Measurements from ENCODE around the gene PPP1R15A. TPM values are rescaled to one million over a fixed set of nuclear protein-coding genes. Genes with fewer than 3 reads are reported as not detected.
A peak's percentile ranks its signal among the peaks of the same experiment; 100 is the strongest.
"Not testable (repeated sequence)": the region's sequence is repeated elsewhere in the genome, so short reads cannot be mapped to it uniquely, and the experiment has no call there.

Gene PPP1R15A
- total RNA-seq, 2 experiments from 2014 or later, result 60.8 to 65.4 TPM

DNA sequence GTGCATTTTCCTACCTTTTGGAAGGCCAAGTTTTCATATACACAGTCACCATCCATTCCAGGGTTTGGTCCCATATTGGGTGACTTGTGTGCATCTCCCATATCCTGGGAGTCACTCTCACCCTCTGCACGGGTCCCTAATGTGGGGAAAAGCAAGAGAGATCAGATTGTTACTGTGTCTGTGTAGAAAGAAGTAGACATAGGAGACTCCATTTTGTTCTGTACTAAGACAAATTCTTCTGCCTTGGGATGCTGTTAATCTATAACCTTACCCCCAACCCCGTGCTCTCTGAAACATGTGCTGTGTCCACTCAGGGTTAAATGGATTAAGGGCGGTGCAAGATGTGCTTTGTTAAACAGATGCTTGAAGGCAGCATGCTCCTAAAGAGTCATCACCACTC, 17.3 kb downstream of the PPP1R15A start:
- H3K27me3 Mint-ChIP-seq, result peaks cover 18% of the 10 kb centered on the region
- not testable (repeated sequence) for H3K36me3 Mint-ChIP-seq, H3K27ac Mint-ChIP-seq, H3K4me3 Mint-ChIP-seq, H3K9me3 Mint-ChIP-seq, H3K4me1 Mint-ChIP-seq, DNase-seq

DNA sequence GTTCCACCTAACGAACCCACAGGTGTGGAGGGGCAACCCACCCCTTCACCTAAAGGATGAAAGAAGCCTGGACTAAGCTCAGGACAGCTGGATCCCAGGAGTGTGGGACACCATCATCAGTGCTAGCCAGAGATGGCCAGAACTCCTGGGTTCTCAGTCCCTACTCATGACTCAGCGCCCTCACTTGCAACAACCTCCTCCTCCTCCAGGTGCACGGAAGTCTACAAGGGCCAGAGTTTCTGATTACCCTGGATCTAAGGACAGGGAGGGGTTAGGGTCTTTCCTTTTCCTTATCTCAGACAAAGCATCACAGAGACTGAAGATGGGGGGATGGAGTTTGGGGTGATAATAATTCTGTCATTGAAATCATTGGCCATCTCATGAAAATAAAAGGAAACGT, 18.3 kb downstream of the PPP1R15A start:
- H3K36me3 Mint-ChIP-seq, result no peaks in the 10 kb centered on the region
- no peaks in the 10 kb centered on the region for H3K9me3 Mint-ChIP-seq
- H3K27me3 Mint-ChIP-seq, result peaks cover 28% of the 10 kb centered on the region
- peaks cover 7% of the 10 kb centered on the region for H3K4me1 Mint-ChIP-seq
- no peak overlapping the region for H3K4me3 Mint-ChIP-seq
- no peak overlapping the region for H3K27ac Mint-ChIP-seq
- DNase-seq, result no peak

DNA sequence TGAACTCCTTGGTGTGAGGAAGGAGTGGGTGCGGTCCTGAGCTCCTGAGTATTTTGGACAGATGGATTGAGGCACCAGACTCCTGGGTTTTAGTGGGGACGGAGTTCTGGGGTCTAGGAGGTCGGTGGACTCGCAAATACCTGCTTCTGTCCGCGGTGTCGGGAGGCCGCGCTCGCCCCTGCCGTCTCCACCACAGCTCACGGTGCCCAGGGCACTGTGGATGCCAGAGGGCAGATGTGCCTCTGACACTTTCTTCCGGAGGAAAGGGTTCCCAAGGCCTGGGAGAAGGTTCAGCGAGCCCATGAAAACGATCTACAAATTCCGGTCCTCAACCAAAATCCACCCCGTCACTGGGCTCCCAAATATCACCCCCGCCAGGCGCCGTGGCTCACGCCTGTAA, 23.0 kb downstream of the PPP1R15A start:
- Mint-ChIP-seq H3K27me3 (peaks cover 36% of the 10 kb centered on the region), H3K4me1 (peaks cover 23% of the 10 kb centered on the region), H3K27ac (no peak overlapping the region), H3K4me3 (peak overlapping the region; percentile 57), H3K36me3 (peaks cover 2% of the 10 kb centered on the region), H3K9me3 (no peaks in the 10 kb centered on the region)
- no peak for DNase-seq

DNA sequence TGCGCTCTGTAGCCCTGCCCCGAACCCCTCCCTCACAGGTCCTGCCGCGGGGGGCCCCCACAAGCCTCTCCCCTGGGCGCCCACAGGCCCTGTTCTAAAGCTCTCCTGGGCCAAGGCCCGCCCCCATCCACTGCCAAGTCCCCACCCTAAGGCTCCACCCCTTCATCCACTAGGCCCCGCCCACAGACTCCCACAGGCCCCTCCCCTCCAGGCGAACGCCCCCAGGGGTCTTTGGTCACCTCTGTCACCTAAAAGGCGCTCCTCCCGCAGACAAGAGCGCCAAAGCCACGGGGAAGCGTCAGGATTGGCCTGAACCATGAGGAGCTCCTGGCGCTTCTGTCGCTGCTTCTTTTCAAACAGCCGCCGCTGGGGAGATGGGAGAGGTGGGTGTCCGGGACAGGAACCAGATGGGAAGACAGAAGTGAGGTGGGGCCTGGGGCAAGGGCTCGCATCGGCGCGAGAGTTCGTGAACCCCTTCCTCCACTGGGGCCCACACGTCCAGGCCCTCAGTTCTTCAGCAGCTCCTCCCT, 24.0 kb downstream of the PPP1R15A start:
- Mint-ChIP-seq H3K27me3 (peaks cover 32% of the 10 kb centered on the region), H3K27ac (no peak overlapping the region), H3K4me1 (peaks cover 28% of the 10 kb centered on the region), H3K4me3 (peak overlapping the region; percentile 57), H3K9me3 (no peaks in the 10 kb centered on the region), H3K36me3 (peaks cover 10% of the 10 kb centered on the region)
- DNase-seq, result peak; percentile 64

DNA sequence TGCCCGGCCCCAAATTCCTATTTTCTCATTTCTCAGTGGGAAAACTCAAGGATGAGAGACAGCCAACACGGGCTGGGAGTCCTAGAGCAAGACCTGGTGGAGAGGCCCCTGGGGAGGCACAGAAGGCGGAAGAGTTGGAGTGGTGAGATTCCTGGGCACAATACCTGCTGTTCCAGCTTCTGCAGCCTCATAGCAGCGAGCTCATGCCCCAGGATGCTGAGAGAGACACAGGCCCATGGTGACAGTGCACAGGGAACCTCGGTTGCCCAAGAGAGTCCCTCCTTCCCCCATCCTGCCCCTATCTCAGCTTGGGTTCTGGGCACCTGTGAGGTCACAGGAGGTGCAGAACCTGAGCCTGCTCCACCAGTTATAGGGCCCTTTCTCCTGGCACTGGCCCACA, 25.0 kb downstream of the PPP1R15A start:
- Mint-ChIP-seq H3K36me3 (peaks cover 14% of the 10 kb centered on the region), H3K4me3 (no peak overlapping the region), H3K9me3 (no peaks in the 10 kb centered on the region), H3K4me1 (peaks cover 34% of the 10 kb centered on the region), H3K27ac (no peak overlapping the region), H3K27me3 (peaks cover 32% of the 10 kb centered on the region)
- no peak for DNase-seq

DNA sequence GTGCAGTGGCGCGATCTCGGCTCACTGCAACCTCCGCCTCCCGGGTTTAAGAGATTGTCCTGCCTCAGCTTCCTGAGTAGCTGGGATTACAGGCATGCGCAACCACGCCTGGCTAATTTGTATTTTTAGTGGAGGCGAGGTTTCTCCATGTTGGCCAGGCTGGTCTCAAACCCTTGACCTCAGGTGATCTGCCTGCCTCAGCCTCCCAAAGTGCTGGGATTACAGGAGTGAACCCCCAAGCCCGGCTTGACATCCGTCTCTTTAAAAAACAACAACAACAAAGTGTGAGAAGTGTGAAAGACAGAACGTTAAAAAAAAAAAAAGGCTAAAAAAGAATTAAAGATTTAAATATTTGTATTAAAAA, 27.1 kb downstream of the PPP1R15A start:
- Mint-ChIP-seq H3K27me3 (peaks cover 19% of the 10 kb centered on the region), H3K4me1 (peaks cover 38% of the 10 kb centered on the region), H3K27ac (peak overlapping the region; percentile 98), H3K4me3 (peak overlapping the region; percentile 97), H3K36me3 (peaks cover 26% of the 10 kb centered on the region)
- H3K9me3 Mint-ChIP-seq, DNase-seq: not testable (repeated sequence)

DNA sequence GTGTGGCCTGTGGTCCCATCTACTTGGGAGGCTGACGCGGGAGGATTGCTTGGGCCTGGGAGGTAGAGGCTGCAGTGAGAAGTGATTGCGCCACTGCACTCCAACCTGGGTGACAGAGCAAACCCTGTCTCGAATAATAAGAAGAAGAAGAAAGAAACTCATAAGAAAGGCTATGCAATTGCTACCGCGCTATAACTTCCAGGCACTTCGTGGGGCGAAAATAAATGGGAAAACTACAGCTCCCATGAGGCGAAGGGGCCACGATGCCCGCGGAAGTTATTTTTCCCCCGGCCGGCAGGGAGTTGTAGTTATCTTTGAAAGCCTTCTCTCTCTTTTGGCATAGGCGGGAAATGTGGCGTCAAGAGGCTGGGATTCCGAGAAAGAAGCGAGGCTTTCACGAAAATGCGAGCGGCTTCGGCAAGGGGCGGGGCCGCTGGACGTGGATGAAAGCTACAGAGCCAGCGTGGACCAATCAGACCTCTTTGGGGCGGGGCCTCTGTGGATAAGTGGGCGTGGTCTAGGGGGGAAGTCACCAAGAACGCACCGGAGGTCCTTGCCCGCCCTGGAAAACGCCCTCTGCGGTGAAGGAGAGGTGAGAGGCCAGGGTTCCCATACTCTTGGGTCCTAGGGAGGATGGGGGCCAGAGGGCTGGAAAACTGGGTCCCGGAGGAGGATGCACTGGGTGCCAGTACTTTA, 27.7 kb downstream of the PPP1R15A start, which contains the start of gene NUCB1:
Gene NUCB1, plus strand, starts transcription at position 532 of the 696 bp plus-strand sequence. CDS start 485 bp downstream, outside the sequence.
- Mint-ChIP-seq H3K36me3 (peaks cover 31% of the 10 kb centered on the region), H3K4me3 (peak within 1 kb of the TSS; percentile 97), H3K27me3 (peaks cover 14% of the 10 kb centered on the region), H3K9me3 (no peaks in the 10 kb centered on the region), H3K4me1 (peaks cover 36% of the 10 kb centered on the region), H3K27ac (peak within 1 kb of the TSS; percentile 98)
- DNase-seq, result peak; percentile 99

DNA sequence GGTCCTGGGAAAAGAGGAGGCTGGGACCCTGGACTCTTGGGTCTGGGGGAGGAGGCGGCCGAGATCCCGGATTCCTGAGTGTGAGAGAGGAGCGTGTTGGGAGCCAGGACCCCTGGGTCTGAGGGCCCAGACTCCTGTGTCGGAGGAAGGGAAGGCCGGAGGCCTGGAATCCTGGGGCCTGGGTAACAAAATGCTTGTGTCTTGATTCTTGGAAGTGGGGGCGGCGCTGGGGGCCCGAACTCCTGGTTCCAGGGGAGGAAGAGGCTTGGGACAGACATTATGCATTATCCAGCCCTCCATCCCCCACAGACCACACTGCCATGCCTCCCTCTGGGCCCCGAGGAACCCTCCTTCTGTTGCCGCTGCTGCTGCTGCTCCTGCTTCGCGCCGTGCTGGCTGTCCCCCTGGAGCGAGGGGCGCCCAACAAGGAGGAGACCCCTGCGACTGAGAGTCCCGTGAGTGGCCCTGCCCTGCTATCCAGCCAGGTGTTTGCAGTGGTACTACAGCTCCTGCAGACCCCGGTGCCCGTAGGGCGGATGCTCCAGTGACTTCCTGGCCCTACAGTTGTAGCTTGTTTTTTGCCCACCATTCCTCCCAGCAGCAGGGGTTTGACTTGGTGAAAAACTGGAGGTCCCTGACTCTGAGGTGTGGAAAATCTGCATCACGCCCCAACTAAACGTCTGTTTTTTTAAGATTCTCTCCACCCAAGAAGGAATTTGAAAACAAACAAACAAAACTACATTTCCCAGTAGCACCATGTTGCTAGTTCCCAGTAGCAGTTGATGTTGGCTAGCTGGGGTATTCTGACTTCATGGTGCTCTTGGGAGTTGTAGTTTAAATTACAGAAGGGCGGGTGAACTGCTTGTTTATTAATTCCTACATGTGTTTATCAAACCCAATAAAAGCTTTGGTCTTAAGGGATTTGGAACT, 28.5 kb downstream of the PPP1R15A start:
- H3K4me3 Mint-ChIP-seq, result peak overlapping the region; percentile 97
- H3K27me3 Mint-ChIP-seq, result peaks cover 6% of the 10 kb centered on the region
- H3K4me1 Mint-ChIP-seq, result peaks cover 29% of the 10 kb centered on the region
- H3K36me3 Mint-ChIP-seq, result peaks cover 37% of the 10 kb centered on the region
- H3K9me3 Mint-ChIP-seq, result no peaks in the 10 kb centered on the region
- H3K27ac Mint-ChIP-seq, result peak overlapping the region; percentile 98
- DNase-seq, result peak; percentile 21

DNA sequence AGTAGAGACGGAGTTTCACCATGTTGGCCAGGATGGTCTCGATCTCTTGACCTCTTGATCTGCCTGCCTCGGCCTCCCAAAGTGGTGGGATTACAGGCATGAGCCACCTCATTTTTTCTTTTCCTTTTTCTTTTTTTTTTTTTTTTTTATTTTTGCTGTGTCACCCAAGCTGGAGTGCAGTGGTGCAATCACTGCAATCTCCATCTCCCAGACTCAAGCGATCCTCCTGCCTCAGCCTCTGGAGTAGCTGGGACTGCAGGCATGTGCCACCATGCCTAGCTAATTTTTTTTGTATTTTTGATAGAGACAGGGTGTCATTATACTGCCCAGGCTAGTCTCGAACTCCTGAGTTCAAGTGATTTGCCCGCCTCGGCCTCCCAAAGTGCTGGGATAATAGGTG, 30.1 kb downstream of the PPP1R15A start:
- H3K27ac Mint-ChIP-seq, result peak overlapping the region; percentile 39
- H3K36me3 Mint-ChIP-seq, result peaks cover 44% of the 10 kb centered on the region
- peaks cover 22% of the 10 kb centered on the region for H3K4me1 Mint-ChIP-seq
- DNase-seq, H3K9me3 Mint-ChIP-seq, H3K27me3 Mint-ChIP-seq, H3K4me3 Mint-ChIP-seq: not testable (repeated sequence)

DNA sequence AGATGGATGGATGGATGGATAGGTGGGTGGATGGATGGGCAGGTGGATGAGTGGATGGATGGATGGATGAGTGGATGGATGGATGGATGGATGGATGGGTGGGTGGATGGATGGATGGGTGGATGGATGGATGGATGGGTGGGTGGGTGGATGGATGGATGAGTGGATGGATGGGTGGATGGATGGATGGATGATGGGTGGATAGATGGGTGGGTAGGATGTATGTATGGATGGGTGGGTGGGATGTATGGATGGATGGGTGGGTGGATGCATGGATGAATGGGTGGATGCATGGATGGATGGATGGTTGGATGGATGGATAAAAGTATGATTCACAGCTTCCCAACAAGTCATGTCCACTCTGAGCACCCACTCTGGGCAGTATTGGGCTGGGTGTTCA, 31.6 kb downstream of the PPP1R15A start:
- not testable (repeated sequence) for H3K9me3 Mint-ChIP-seq, DNase-seq, H3K27ac Mint-ChIP-seq, H3K27me3 Mint-ChIP-seq, H3K4me3 Mint-ChIP-seq
- peaks cover 22% of the 10 kb centered on the region for H3K4me1 Mint-ChIP-seq
- H3K36me3 Mint-ChIP-seq, result peaks cover 48% of the 10 kb centered on the region

DNA sequence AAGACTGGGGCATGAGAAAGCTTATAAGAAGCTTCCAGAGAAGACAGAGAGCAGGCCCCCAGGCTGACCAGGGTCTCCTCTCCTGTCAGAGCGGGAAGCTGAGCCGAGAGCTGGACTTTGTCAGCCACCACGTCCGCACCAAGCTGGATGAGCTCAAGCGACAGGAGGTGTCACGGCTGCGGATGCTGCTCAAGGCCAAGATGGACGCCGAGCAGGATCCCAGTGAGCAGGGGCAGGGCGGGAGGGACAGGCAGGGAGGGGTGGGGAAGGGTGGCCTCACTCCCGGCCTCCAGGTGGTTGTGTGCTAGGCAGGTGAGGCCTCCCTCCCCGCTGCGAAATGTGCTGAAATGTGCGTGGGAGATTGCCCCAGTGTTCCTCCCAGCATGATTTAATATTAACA, 33.4 kb downstream of the PPP1R15A start:
- no peak for DNase-seq
- no peaks in the 10 kb centered on the region for H3K9me3 Mint-ChIP-seq
- H3K4me1 Mint-ChIP-seq, result peaks cover 15% of the 10 kb centered on the region
- no peak overlapping the region for H3K4me3 Mint-ChIP-seq
- H3K36me3 Mint-ChIP-seq, result peaks cover 51% of the 10 kb centered on the region
- H3K27me3 Mint-ChIP-seq, result no peaks in the 10 kb centered on the region
- no peak overlapping the region for H3K27ac Mint-ChIP-seq

DNA sequence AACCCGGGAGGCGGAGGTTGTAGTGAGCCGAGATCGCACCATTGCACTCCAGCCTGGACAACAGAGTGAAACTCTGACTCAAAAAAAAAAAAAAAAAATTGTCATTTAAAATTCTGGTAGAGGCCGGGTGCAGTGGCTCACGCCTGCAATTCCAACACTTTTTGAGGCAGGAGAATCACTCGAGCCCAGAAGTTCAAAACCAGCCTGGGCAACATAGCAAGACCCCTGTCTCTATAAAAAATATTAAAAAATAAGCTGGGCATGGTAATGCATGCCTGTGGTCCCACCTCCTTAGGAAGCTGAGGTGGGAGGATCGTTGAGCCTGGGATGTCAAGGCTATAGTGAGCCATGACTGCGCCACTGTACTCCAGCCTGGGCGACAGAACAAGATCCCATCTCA, 34.1 kb downstream of the PPP1R15A start:
- H3K4me3 Mint-ChIP-seq, result no peak overlapping the region
- no peaks in the 10 kb centered on the region for H3K27me3 Mint-ChIP-seq
- peaks cover 10% of the 10 kb centered on the region for H3K4me1 Mint-ChIP-seq
- peaks cover 49% of the 10 kb centered on the region for H3K36me3 Mint-ChIP-seq
- no peak overlapping the region for H3K27ac Mint-ChIP-seq
- H3K9me3 Mint-ChIP-seq, result no peaks in the 10 kb centered on the region
- no peak for DNase-seq

DNA sequence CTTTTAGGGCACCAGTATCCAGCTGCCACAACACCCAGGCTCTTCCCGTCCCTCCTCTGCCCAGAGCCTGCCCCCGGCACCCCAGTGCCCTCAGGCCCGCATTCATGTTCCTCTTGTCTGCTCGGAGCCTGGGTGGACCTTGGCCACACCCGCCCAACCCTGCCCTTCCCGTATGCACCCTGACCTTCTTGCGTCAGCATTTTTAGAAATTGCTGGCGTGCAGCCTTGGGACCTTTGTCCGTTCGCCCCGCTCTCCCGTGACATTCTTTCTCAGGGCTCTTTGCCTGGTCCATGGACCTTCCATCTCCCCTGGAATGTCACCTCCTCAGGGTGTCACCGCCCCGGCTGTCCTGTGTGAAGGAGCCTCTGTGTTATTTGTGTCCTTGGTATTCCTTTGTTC, 35.5 kb downstream of the PPP1R15A start:
- Mint-ChIP-seq H3K27me3 (no peaks in the 10 kb centered on the region), H3K27ac (no peak overlapping the region), H3K4me3 (no peak overlapping the region), H3K4me1 (peaks cover under 1% of the 10 kb centered on the region), H3K9me3 (no peaks in the 10 kb centered on the region), H3K36me3 (peaks cover 49% of the 10 kb centered on the region)
- DNase-seq, result no peak

DNA sequence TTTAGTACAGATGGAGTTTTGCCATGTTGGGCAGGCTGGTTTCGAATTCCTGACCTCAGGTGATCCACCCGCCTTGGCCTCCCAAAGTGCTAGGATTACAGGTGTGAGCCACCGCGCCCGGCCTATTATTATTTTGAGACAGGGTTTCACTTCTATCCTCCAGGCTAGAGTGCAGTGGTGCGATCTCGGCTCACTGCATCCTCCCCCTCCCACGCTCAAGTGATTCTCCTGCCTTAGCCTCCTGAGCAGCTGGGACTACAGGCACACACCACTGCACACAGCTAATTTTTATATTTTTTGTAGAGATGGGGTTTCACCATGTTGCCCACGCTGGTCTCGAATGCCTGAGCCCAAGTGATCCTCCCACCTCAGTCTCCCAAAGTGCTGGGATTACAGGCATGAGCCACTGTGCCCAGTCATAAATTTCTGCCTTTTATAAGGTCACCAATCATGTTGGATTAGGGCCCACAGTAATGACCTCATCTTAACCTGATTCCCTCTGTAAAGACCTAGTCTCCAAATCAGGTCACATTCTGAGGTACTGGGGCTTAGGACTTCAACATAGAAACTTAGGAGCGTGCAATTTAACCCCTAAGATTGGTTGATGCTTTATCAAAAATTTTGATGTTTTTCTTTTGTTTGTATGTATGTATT, 37.3 kb downstream of the PPP1R15A start:
- not testable (repeated sequence) for H3K9me3 Mint-ChIP-seq, DNase-seq, H3K27me3 Mint-ChIP-seq, H3K27ac Mint-ChIP-seq, H3K4me3 Mint-ChIP-seq, H3K4me1 Mint-ChIP-seq
- peaks cover 53% of the 10 kb centered on the region for H3K36me3 Mint-ChIP-seq

DNA sequence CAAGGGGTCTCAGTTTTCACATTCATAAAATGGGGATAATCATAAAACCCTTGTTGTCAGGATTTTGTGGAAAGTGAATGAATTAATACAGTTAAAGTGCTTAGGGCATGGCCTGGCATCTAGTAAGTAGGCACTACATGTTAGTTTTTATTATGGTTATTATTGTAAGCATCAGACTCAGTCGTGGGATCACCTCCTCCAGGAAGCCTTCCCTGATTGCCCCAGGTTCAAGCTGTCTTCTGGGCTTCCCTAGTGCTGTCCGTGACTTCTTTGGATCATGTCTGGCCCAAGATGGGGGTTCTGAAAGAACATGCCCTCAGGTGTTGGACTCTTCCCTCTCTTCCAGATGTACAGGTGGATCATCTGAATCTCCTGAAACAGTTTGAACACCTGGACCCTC, 38.6 kb downstream of the PPP1R15A start:
- H3K9me3 Mint-ChIP-seq, result no peaks in the 10 kb centered on the region
- H3K4me1 Mint-ChIP-seq, result no peaks in the 10 kb centered on the region
- no peak overlapping the region for H3K4me3 Mint-ChIP-seq
- DNase-seq, result no peak
- H3K27ac Mint-ChIP-seq, result no peak overlapping the region
- no peaks in the 10 kb centered on the region for H3K27me3 Mint-ChIP-seq
- H3K36me3 Mint-ChIP-seq, result peaks cover 43% of the 10 kb centered on the region
